HEK293 (cell line): ENCODE results near the gene TSC2.

Experiments used
- CTCF ChIA-PET: fragments of 350-600 bp; formaldehyde crosslinking; extraction: SDS; loops from one replicate; lab custom pipeline; 2021; ENCODE audit warnings: antibody characterized with exemption; lab: Yijun Ruan, JAX
- POLR2A ChIA-PET: fragments of 300-600 bp; formaldehyde crosslinking; extraction: SDS; loops from one replicate; lab custom pipeline; 2020; ENCODE audit warnings: antibody characterized with exemption, inconsistent platforms; lab: Yijun Ruan, JAX
- H3K27ac ChIP-seq: fragments of 200-500 bp; sonication (Bioruptor generic); 2 replicates; pipeline ENCODE4 v1.5.1; 2014; ENCODE audit warnings: low read depth, low read length, control low read depth, inconsistent platforms; ENCODE audit errors: extremely low read depth
- H3K36me3 ChIP-seq, 2 experiments: fragments of 200-500 bp in 1 of 2; sonication (Bioruptor generic) in 1 of 2; 1 replicate in 1 of 2; 2 replicates in 1 of 2; pipeline ENCODE4 v1.5.1; 2014 to 2017; ENCODE audit warnings: inconsistent platforms in 2 of 2, low read length in 2 of 2; ENCODE audit not compliant: control insufficient read depth in 2 of 2, insufficient read depth in 1 of 2
- H3K4me1 ChIP-seq: fragments of 200-500 bp; sonication (Bioruptor generic); 2 replicates; pipeline ENCODE4 v1.5.1; 2014; ENCODE audit warnings: mild to moderate bottlenecking, low read length, inconsistent platforms; ENCODE audit not compliant: control insufficient read depth, insufficient read depth
- H3K4me3 ChIP-seq: 2 replicates; pipeline ENCODE4 v1.5.1; 2011; ENCODE audit warnings: low read depth, mild to moderate bottlenecking, control low read depth, low read length, moderate library complexity
- H3K9me3 ChIP-seq: fragments of 200-500 bp; sonication (Bioruptor generic); 2 replicates; pipeline ENCODE4 v1.5.1; 2014; ENCODE audit warnings: low read depth, low read length, inconsistent platforms; ENCODE audit not compliant: control insufficient read depth, insufficient read depth
- EGR2 ChIP-seq: fragments of 450-650 bp; formaldehyde crosslinking; IDR thresholded peaks from 2 replicates; pipeline ENCODE4 v1.5.1; 2016; ENCODE audit warnings: low read depth, missing biosample characterization, missing genetic modification characterization
- GLIS2 ChIP-seq: fragments of 450-650 bp; formaldehyde crosslinking; IDR thresholded peaks from 2 replicates; pipeline ENCODE4 v1.5.1; 2016; ENCODE audit warnings: missing biosample characterization, missing genetic modification characterization
- KLF16 ChIP-seq: fragments of 450-650 bp; formaldehyde crosslinking; IDR thresholded peaks from 2 replicates; pipeline ENCODE4 v1.5.1; 2017; ENCODE audit warnings: missing biosample characterization, missing genetic modification characterization
- ZBTB48 ChIP-seq: fragments of 450-650 bp; formaldehyde crosslinking; IDR thresholded peaks from 2 replicates; pipeline ENCODE4 v1.5.1; 2016; ENCODE audit warnings: missing biosample characterization, missing genetic modification characterization
- ZNF114 ChIP-seq: fragments of 450-650 bp; formaldehyde crosslinking; IDR thresholded peaks from 2 replicates; pipeline ENCODE4 v1.5.0; 2017; ENCODE audit warnings: missing biosample characterization, missing genetic modification characterization
- ZNF175 ChIP-seq: fragments of 450-650 bp; formaldehyde crosslinking; IDR thresholded peaks from 2 replicates; pipeline ENCODE4 v1.5.1; 2016; ENCODE audit warnings: missing biosample characterization, missing genetic modification characterization
- ZNF274 ChIP-seq, 2 experiments: fragments of 200-500 bp in 1 of 2; fragments of 450-650 bp in 1 of 2; sonication (Bioruptor generic) in 1 of 2; formaldehyde crosslinking in 1 of 2; IDR thresholded peaks; 2 replicates each; pipeline versions ENCODE4 v1.5.1 to v1.6.1; 2014 to 2016; ENCODE audit warnings: borderline replicate concordance in 1 of 2, inconsistent platforms in 1 of 2, low read length in 1 of 2, missing biosample characterization in 1 of 2, missing genetic modification characterization in 1 of 2
- ZNF626 ChIP-seq: fragments of 450-650 bp; sonication (Bioruptor Pico); formaldehyde crosslinking; IDR thresholded peaks from 2 replicates; pipeline ENCODE4 v1.5.1; 2018; ENCODE audit warnings: missing biosample characterization, missing genetic modification characterization, inconsistent platforms
- ZNF777 ChIP-seq: fragments of 450-650 bp; formaldehyde crosslinking; IDR thresholded peaks from 2 replicates; pipeline ENCODE4 v1.5.1; 2017; ENCODE audit warnings: missing biosample characterization, missing genetic modification characterization, borderline replicate concordance
- ZSCAN30 ChIP-seq: fragments of 450-650 bp; IDR thresholded peaks from 2 replicates; pipeline ENCODE4 v1.5.1; 2018; ENCODE audit warnings: missing biosample characterization, mild to moderate bottlenecking, missing genetic modification characterization, moderate library complexity
- TF ChIP-seq, protein P1 (sequence below): fragments of 450-650 bp; formaldehyde crosslinking; IDR thresholded peaks from 2 replicates; pipeline ENCODE4 v1.5.1; 2017; ENCODE audit warnings: missing biosample characterization, missing genetic modification characterization
- TF ChIP-seq, protein P2 (sequence below): fragments of 450-650 bp; formaldehyde crosslinking; IDR thresholded peaks from 2 replicates; pipeline ENCODE4 v1.5.1; 2016; ENCODE audit warnings: missing biosample characterization, missing genetic modification characterization
- TF ChIP-seq, protein P3 (sequence below): fragments of 450-650 bp; formaldehyde crosslinking; IDR thresholded peaks from 2 replicates; pipeline ENCODE4 v1.5.1; 2016; ENCODE audit warnings: missing biosample characterization, missing genetic modification characterization
- TF ChIP-seq, protein P4 (sequence below): fragments of 450-650 bp; formaldehyde crosslinking; IDR thresholded peaks from 2 replicates; pipeline ENCODE4 v1.5.1; 2017; ENCODE audit warnings: missing biosample characterization, missing genetic modification characterization
- TF ChIP-seq, protein P5 (sequence below): fragments of 450-650 bp; formaldehyde crosslinking; IDR thresholded peaks from 2 replicates; pipeline ENCODE4 v1.5.1; 2016; ENCODE audit warnings: missing biosample characterization, missing genetic modification characterization
- TF ChIP-seq, protein P6 (sequence below): fragments of 450-650 bp; formaldehyde crosslinking; IDR thresholded peaks from 2 replicates; pipeline ENCODE4 v1.5.1; 2017; ENCODE audit warnings: missing biosample characterization, missing genetic modification characterization
- TF ChIP-seq, protein P7 (sequence below): fragments of 450-650 bp; formaldehyde crosslinking; IDR thresholded peaks from 2 replicates; pipeline ENCODE4 v1.5.1; 2016; ENCODE audit warnings: missing biosample characterization, missing genetic modification characterization, borderline replicate concordance

The TSC2 gene

DNA sequence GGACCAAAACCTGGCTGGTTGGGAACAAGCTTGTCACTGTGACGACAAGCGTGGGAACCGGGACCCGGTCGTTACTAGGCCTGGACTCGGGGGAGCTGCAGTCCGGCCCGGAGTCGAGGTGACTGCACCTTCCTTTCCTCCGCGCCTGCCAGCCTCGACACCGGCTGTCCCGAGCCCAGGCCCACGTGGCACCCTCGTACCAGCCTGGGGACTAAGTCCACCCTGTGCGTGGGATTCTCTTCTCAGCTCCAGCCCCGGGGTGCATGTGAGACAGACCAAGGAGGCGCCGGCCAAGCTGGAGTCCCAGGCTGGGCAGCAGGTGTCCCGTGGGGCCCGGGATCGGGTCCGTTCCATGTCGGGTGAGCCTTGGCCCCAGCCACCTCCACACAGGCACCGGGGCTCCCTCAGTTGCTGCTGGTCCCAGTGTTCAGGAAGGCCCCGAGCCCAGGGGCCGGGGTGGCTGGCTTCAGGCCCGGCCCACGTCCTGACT, 31.6 kb downstream of the TSC2 start:
- TF ChIP-seq, protein P1, sequence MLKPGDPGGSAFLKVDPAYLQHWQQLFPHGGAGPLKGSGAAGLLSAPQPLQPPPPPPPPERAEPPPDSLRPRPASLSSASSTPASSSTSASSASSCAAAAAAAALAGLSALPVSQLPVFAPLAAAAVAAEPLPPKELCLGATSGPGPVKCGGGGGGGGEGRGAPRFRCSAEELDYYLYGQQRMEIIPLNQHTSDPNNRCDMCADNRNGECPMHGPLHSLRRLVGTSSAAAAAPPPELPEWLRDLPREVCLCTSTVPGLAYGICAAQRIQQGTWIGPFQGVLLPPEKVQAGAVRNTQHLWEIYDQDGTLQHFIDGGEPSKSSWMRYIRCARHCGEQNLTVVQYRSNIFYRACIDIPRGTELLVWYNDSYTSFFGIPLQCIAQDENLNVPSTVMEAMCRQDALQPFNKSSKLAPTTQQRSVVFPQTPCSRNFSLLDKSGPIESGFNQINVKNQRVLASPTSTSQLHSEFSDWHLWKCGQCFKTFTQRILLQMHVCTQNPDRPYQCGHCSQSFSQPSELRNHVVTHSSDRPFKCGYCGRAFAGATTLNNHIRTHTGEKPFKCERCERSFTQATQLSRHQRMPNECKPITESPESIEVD (tag by site-specific recombination), result no peak
- TF ChIP-seq, protein P2, sequence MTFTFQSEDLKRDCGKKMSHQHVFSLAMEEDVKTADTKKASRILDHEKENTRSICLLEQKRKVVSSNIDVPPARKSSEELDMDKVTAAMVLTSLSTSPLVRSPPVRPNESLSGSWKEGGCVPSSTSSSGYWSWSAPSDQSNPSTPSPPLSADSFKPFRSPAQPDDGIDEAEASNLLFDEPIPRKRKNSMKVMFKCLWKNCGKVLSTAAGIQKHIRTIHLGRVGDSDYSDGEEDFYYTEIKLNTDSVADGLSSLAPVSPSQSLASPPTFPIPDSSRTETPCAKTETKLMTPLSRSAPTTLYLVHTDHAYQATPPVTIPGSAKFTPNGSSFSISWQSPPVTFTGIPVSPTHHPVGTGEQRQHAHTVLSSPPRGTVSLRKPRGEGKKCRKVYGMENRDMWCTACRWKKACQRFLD (tag by site-specific recombination), result no peak
- TF ChIP-seq ZNF274 (IDR thresholded peaks at IDR 0.05; ENCODE audit: low read length) (no peak), ZNF274 (tag by site-specific recombination; IDR thresholded peaks at IDR 0.05; ENCODE audit: borderline replicate concordance) (no peak), EGR2 (no peak), ZNF175 (tag by site-specific recombination) (no peak), GLIS2 (tag by site-specific recombination) (no peak), ZSCAN30 (no peak), KLF16 (no peak), ZBTB48 (tag by site-specific recombination) (no peak), ZNF777 (tag by site-specific recombination) (no peak), ZNF626 (tag by site-specific recombination) (no peak), ZNF114 (tag by site-specific recombination) (no peak)
- TF ChIP-seq, protein P3, sequence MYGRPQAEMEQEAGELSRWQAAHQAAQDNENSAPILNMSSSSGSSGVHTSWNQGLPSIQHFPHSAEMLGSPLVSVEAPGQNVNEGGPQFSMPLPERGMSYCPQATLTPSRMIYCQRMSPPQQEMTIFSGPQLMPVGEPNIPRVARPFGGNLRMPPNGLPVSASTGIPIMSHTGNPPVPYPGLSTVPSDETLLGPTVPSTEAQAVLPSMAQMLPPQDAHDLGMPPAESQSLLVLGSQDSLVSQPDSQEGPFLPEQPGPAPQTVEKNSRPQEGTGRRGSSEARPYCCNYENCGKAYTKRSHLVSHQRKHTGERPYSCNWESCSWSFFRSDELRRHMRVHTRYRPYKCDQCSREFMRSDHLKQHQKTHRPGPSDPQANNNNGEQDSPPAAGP, result no peak
- TF ChIP-seq, protein P4, sequence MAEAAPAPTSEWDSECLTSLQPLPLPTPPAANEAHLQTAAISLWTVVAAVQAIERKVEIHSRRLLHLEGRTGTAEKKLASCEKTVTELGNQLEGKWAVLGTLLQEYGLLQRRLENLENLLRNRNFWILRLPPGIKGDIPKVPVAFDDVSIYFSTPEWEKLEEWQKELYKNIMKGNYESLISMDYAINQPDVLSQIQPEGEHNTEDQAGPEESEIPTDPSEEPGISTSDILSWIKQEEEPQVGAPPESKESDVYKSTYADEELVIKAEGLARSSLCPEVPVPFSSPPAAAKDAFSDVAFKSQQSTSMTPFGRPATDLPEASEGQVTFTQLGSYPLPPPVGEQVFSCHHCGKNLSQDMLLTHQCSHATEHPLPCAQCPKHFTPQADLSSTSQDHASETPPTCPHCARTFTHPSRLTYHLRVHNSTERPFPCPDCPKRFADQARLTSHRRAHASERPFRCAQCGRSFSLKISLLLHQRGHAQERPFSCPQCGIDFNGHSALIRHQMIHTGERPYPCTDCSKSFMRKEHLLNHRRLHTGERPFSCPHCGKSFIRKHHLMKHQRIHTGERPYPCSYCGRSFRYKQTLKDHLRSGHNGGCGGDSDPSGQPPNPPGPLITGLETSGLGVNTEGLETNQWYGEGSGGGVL (tag by site-specific recombination), result no peak
- TF ChIP-seq, protein P5, sequence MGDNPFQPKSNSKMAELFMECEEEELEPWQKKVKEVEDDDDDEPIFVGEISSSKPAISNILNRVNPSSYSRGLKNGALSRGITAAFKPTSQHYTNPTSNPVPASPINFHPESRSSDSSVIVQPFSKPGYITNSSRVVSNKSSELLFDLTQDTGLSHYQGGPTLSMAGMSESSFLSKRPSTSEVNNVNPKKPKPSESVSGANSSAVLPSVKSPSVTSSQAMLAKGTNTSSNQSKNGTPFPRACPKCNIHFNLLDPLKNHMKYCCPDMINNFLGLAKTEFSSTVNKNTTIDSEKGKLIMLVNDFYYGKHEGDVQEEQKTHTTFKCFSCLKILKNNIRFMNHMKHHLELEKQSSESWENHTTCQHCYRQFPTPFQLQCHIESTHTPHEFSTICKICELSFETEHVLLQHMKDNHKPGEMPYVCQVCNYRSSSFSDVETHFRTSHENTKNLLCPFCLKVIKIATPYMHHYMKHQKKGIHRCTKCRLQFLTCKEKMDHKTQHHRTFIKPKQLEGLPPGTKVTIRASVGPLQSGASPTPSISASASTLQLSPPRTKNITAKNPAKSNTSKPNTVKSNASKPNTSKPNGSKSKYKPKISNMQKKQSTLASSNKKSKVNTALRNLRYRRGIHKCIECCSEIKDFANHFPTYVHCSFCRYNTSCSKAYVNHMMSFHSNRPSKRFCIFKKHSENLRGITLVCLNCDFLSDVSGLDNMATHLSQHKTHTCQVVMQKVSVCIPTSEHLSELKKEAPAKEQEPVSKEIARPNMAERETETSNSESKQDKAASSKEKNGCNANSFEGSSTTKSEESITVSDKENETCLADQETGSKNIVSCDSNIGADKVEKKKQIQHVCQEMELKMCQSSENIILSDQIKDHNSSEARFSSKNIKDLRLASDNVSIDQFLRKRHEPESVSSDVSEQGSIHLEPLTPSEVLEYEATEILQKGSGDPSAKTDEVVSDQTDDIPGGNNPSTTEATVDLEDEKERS (tag by site-specific recombination), result no peak
- TF ChIP-seq, protein P6, sequence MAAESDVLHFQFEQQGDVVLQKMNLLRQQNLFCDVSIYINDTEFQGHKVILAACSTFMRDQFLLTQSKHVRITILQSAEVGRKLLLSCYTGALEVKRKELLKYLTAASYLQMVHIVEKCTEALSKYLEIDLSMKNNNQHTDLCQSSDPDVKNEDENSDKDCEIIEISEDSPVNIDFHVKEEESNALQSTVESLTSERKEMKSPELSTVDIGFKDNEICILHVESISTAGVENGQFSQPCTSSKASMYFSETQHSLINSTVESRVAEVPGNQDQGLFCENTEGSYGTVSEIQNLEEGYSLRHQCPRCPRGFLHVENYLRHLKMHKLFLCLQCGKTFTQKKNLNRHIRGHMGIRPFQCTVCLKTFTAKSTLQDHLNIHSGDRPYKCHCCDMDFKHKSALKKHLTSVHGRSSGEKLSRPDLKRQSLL (tag by site-specific recombination), result no peak
- TF ChIP-seq, protein P7, sequence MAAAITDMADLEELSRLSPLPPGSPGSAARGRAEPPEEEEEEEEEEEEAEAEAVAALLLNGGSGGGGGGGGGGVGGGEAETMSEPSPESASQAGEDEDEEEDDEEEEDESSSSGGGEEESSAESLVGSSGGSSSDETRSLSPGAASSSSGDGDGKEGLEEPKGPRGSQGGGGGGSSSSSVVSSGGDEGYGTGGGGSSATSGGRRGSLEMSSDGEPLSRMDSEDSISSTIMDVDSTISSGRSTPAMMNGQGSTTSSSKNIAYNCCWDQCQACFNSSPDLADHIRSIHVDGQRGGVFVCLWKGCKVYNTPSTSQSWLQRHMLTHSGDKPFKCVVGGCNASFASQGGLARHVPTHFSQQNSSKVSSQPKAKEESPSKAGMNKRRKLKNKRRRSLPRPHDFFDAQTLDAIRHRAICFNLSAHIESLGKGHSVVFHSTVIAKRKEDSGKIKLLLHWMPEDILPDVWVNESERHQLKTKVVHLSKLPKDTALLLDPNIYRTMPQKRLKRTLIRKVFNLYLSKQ (tag by site-specific recombination), result no peak
- no peaks in the 10 kb centered on the region for H3K9me3 ChIP-seq
- ChIA-PET POLR2A (interaction anchor here (1.2 to 1.3 kb wide), 2 partner anchors 32 to 76 kb away, joined by 3 to 4 read pairs; partner anchors contain the start of genes NTHL1, TRAF7 and TSC2), CTCF (interaction anchor here (1.1 kb wide), 1 partner anchor 42 kb away, joined by 3 read pairs; no protein-coding TSS in a partner anchor)
- H3K4me3 ChIP-seq, result no peak overlapping the region
- H3K36me3 ChIP-seq, result peaks cover 0 to 89% of the 10 kb centered on the region in 2 experiments; a peak in 1 of 3 replicates
- H3K27ac ChIP-seq, result no peak overlapping the region
- H3K4me1 ChIP-seq, result no peaks in the 10 kb centered on the region
